Activated T-helper 1 cell treated with anti-CD3 and anti-CD28 coated beads, Interleukin-2, amount 50 U/mL, for 16 hours (primary cell): Measurements from ENCODE around the gene KAT5.
"Not testable (repeated sequence)": the region's sequence is repeated elsewhere in the genome, so short reads cannot be mapped to it uniquely, and the experiment has no call there.

Experiments used
- DNase-seq, 2 donors: peaks; one replicate each; pipeline ENCODE4 v3.0.0-alpha.2; 2020; ENCODE audit warnings: low read depth in 1 of 2, low spot score in 1 of 2

The KAT5 gene

DNA sequence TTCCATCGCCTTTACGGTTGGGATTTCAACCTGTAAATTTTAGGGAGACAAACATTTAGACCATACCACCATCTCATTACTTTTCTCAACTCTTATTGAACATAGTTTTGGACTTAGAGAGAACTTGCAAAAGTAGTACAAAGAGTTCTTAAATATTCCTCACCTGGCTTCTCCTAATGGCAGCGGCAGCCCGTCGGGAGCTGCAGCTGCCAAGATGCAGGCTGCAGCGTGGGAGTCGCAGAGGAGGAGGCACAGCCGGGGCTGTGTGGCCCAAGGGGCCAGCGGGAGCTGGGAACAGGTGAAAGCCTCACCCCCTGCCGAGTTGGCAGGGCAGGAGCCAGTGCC lies 31.6 kb downstream of the KAT5 start:
- DNase-seq: no peak

DNA sequence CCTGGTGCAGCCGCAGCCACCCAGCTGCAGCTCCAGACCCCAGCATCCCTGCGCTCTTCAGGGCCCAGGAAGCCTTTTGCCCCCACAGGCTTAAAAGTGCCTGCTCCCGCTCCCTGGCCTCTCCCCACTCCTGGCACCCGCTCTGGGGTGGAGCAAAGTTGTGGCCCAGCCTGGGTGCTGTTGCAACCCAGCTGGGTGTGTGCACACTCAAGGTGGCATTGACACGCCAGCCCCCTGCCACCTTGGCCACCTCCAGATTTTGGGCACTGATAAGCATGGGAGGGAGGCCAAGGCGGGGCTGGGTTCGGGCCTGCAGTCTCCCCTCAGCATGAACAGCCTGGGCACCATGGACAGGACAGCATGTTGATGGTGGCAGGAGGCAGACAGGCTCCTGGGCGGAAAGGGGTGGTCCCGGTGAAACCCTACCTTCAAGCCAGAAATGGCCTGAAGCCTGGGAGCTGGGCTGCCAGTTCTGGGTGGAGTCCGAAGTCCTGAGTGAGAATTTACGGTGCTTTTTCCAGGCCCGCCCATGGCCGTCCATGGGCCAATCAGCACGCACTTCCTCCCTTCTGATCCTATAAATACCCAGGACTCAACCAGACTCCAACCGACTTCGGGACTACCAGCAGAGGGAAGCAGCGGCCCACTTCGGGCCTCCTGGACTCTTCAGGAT lies 32.1 kb downstream of the KAT5 start:
- DNase-seq: no peak

DNA sequence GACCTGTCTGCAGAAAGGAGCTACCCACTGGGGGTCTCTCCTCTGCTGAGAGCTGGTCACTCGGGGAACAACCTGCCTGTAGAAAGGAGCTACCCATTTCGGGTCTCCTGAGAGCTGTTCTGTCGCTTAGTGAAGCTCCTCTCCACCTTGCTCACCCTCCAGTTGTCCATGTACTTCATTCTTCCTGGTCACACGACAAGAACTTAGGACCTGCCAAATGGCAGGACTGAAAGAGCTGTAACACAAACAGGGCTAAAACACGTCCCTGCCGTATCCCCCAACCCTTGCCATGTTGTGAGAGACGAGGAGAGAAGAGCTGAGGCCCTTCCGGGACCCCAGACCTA lies 32.6 kb downstream of the KAT5 start:
- DNase-seq: no peak

DNA sequence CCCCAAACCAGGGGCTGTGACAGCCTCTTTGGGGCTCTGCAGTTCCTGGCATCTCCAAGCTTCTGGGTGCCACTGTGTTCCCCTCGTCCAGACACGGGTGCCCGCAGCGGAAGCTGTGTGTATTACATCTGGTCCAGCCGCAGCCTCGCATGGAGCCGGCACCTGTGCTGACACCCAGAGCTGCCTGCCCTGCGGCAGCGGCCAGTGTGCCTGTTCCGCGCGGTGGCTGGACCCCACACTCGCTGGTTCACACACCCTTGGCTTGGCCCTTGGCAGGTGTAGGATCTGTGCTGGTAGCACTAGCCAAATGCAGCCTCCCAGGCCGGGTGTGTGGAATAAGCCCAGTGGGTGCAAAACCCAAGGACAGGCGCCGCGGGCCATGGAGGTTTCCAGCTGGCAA lies 33.0 kb downstream of the KAT5 start:
- no peak for DNase-seq

DNA sequence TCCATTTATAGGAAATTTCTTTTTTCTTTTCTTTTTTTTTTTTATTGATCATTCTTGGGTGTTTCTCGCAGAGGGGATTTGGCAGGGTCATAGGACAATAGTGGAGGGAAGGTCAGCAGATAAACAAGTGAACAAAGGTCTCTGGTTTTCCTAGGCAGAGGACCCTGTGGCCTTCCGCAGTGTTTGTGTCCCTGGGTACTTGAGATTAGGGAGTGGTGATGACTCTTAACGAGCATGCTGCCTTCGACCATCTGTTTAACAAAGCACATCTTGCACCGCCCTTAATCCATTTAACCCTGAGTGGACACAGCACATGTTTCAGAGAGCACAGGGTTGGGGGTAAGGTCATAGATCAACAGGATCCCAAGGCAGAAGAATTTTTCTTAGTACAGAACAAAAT lies 50.1 kb downstream of the KAT5 start:
- not testable (repeated sequence) for DNase-seq

DNA sequence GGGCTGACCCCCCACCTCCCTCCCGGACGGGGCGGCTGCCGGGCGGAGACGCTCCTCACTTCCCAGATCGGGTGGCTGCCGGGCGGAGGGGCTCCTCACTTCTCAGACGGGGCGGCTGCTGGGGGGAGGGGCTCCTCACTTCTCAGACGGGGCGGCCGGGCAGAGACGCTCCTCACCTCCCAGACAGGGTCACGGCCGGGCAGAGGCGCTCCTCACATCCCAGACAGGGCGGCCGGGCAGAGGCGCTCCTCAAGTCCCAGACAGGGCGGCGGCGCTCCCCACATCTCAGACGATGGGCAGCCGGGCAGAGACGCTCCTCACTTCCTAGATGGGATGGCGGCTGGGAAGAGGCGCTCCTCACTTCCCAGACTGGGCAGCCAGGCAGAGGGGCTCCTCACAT lies 50.8 kb downstream of the KAT5 start:
- DNase-seq: not testable (repeated sequence)

DNA sequence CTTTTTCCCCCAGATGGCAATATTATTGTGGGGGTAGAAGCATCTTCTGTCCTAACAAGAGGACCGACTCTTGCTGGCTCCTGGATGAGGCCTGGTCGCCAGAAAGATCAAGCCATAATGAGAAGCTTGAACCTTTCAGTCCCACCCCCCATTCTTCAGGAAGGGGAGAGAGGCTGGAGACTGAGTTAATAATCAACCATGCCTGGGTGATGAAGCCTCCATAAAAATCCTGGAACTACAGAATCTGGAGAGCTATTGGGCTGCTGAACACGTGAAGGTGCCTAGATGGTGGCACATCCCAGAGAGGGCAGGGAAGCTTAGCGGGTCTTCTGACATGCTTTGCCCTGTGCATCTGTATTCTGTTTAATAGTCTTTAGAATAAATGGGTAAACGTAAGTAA lies 52.4 kb downstream of the KAT5 start:
- no peak for DNase-seq

DNA sequence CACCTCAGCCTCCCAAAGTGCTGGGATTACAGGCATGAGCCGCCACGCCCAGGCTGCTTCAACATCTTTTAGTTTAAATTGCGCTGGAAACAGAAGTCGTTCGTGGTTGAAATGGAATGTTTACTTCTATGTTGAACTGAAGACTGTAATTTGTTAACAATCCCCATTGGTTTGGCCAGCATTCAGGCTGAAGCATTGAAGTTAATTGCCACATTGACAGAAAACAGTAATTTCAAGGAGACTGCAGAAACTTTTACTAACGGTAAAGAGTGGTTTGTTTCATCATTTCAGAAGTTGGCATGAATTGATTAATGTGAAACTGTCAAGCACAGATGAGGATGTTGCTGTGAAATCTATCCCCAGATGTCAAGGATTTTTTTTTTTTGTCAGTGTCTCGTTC lies 54.5 kb downstream of the KAT5 start:
- no peak for DNase-seq

DNA sequence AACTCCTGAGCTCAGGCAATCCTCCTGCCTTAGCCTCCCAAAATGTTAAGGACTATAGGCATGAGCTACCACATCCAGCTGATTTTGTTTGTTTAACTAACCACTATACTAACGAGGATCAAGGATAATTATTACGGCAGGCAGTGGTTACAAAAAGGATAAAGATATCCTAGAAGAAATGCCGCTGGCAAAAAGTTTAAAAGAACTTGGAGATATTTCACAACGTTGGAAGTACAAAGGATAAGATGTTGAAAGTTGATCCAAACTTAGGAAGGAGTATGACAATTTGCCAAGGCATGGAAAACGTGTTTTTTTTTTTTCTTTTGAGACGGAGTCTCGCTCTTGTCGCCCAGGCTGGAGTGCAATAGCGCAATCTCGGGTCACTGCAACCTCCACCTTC lies 55.4 kb downstream of the KAT5 start:
- no peak for DNase-seq

DNA sequence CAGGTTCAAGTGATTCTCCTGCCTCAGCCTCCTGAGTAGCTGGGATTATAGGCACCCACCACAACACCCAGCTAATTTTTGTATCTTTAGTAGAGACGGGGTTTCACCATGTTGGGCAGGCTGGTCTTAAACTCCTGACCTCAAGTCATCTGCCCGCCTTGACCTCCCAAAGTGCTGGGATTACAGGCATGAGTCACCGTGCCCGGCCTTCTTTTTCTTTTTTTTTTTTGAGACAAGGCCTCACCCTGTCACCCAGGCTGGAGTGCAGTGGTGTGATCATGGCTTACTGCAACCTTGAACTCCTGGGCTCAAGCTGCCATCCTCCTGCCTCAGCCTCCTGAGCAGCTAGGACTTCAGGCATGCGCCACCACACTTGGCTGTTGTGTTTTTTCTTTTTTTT lies 55.8 kb downstream of the KAT5 start:
- DNase-seq: not testable (repeated sequence)
